GM10266 (cell line): ENCODE data around the gene STAG1.
"Not testable (repeated sequence)": the region's sequence is repeated elsewhere in the genome, so short reads cannot be mapped to it uniquely, and the experiment has no call there.

Experiments
- DNase-seq: peaks from one replicate; pipeline ENCODE4 v3.0.0; 2012; ENCODE audit errors: extremely low spot score
- CTCF ChIP-seq: IDR thresholded peaks from 2 replicates; pipeline ENCODE4 v1.5.1; 2012; ENCODE audit warnings: mild to moderate bottlenecking, low read depth; ENCODE audit not compliant: control insufficient read depth, insufficient read depth; ENCODE audit errors: missing control alignments

Gene STAG1

GRCh38 chr3:136584728-136585127 lies 167.4 kb downstream of the STAG1 start:
- peak; percentile 11 for DNase-seq
- no peak for TF ChIP-seq CTCF

GRCh38 chr3:136583823-136584222 lies 168.4 kb downstream of the STAG1 start:
- DNase-seq, result no peak
- no peak for TF ChIP-seq CTCF

- no peak for TF ChIP-seq CTCF
- no peak for DNase-seq
Observed at GRCh38 chr3:136577791-136578190, 174.4 kb downstream of the STAG1 start.

GRCh38 chr3:136576279-136577009 lies 175.7 kb downstream of the STAG1 start:
- no peak for TF ChIP-seq CTCF
- no peak for DNase-seq

- no peak for DNase-seq
- no peak for TF ChIP-seq CTCF
Observed at GRCh38 chr3:136567599-136568188, 184.5 kb downstream of the STAG1 start.

GRCh38 chr3:136564962-136565361 lies 187.2 kb downstream of the STAG1 start:
- not testable (repeated sequence) for DNase-seq

- DNase-seq, result no peak
- no peak for TF ChIP-seq CTCF
Observed at GRCh38 chr3:136562026-136562425, 190.2 kb downstream of the STAG1 start.
